Karpas-422 (cell line): ENCODE measurements around the gene LCN9. TPM values are rescaled to one million over a fixed set of nuclear protein-coding genes. Genes with fewer than 3 reads are reported as not detected.

Experiments used
- DNase-seq: peaks from one replicate; pipeline ENCODE4 v3.0.0-alpha.2; 2015
- H2AFZ ChIP-seq: fragments of 200-600 bp; sonication (generic); 2 replicates; pipeline ENCODE4 v1.6.1; 2014; ENCODE audit warnings: antibody characterized with exemption, low read length, mixed read lengths
- H3K27ac ChIP-seq: fragments of 200-600 bp; sonication (generic); 2 replicates; pipeline ENCODE4 v1.5.1; 2014; ENCODE audit warnings: mild to moderate bottlenecking, low read length, moderate library complexity
- H3K27me3 ChIP-seq: fragments of 200-600 bp; sonication (generic); 2 replicates; pipeline ENCODE4 v1.6.1; 2014; ENCODE audit warnings: low read length, mixed read lengths
- H3K36me3 ChIP-seq: fragments of 200-600 bp; sonication (generic); 2 replicates; pipeline ENCODE4 v1.6.1; 2014; ENCODE audit warnings: low read length, mixed read lengths; ENCODE audit not compliant: insufficient read depth
- H3K4me1 ChIP-seq: fragments of 200-600 bp; sonication (generic); 2 replicates; pipeline ENCODE4 v1.6.1; 2014; ENCODE audit warnings: mild to moderate bottlenecking, low read length, mixed read lengths
- H3K4me2 ChIP-seq: fragments of 200-600 bp; sonication (generic); 2 replicates; pipeline ENCODE4 v1.6.1; 2014; ENCODE audit warnings: low read length, low read depth, mild to moderate bottlenecking; ENCODE audit not compliant: poor library complexity, severe bottlenecking
- H3K4me3 ChIP-seq: fragments of 200-600 bp; sonication (generic); 2 replicates; pipeline ENCODE4 v1.5.1; 2014; ENCODE audit warnings: mild to moderate bottlenecking, antibody characterized with exemption, low read length, mixed read lengths
- H3K79me2 ChIP-seq: fragments of 200-600 bp; sonication (generic); 2 replicates; pipeline ENCODE4 v1.6.1; 2014; ENCODE audit warnings: mild to moderate bottlenecking, low read length, mixed read lengths
- H3K9ac ChIP-seq: fragments of 200-600 bp; sonication (generic); 2 replicates; pipeline ENCODE4 v1.6.0; 2014; ENCODE audit warnings: low read length
- H3K9me2 ChIP-seq: fragments of 200-600 bp; sonication (generic), shearing (Covaris generic); replicated peaks from 2 replicates; pipeline ENCODE4 v1.6.0; 2014; ENCODE audit warnings: mild to moderate bottlenecking, low read length, moderate library complexity; ENCODE audit not compliant: insufficient read depth
- H3K9me3 ChIP-seq: fragments of 300-700, 200-600 bp; sonication (generic); 2 replicates; pipeline ENCODE4 v1.6.1; 2014; ENCODE audit warnings: low read length, mixed read lengths
- H4K20me1 ChIP-seq: fragments of 200-600 bp; sonication (generic); 2 replicates; pipeline ENCODE4 v1.6.1; 2014; ENCODE audit warnings: mild to moderate bottlenecking, antibody characterized with exemption, low read length, low read depth; ENCODE audit not compliant: insufficient read depth
- total RNA-seq: library from RNA; depleted of rRNA; stranded (reverse); fragments of >200 nt; shearing (Covaris generic); gene quantifications from 2 replicates; pipeline ENCODE4 v1.2.3, GENCODE V29; 2014; ENCODE audit warnings: low replicate concordance

LCN9 gene
- total RNA-seq, 1 experiment from 2014 or later: not detected

DNA sequence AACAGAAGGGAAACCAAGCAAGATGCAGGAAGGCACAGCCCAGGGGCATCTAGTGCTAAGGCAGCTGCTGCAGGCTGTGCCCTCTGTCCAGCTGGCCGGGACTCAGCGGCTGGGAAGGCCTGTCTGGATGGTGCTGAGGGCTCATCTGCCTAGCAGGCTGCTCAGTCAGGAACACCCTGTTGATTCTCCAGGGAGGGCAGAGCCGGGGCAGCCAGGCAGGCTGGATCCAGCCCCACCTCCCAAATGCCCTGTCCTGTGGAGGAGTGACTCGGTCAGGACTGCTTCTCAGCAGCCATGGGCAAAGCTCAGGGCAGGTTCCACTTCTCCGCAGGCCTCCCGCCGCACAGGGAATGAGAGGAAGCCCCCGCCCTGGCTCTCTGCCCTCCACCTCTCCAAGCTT lies 7.8 kb upstream of the LCN9 start:
- Histone ChIP-seq H3K79me2 (no peaks in the 10 kb centered on the region), H4K20me1 (no peaks in the 10 kb centered on the region), H3K9me2 (no peaks in the 10 kb centered on the region), H3K4me3 (no peak overlapping the region), H3K9ac (no peak overlapping the region), H3K27me3 (no peaks in the 10 kb centered on the region), H3K4me1 (no peaks in the 10 kb centered on the region), H2AFZ (no peak overlapping the region), H3K4me2 (no peak overlapping the region), H3K9me3 (peaks cover 3% of the 10 kb centered on the region), H3K27ac (no peak overlapping the region), H3K36me3 (no peaks in the 10 kb centered on the region)
- DNase-seq: no peak

DNA sequence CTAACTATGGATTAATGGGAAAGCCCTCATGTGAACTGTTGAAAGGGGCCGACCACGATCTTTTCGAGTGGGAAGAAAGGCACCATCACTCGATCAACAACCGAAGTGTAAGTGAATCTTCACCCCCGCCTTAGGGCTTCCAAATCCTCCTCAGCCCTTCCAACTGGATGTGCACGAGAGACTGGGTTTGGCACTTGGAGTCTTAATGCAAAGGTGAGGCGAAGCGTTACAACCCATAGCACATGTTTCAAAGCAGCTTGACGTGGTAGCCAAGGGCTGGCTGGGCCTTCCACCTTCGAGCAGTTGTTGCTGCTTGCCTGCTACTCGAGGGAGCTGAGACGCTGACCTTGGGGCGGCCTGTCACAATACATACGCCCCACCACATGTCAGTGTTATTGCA lies 5.7 kb upstream of the LCN9 start:
- H3K9me2 ChIP-seq: no peaks in the 10 kb centered on the region
- H3K4me3 ChIP-seq: no peak overlapping the region
- no peaks in the 10 kb centered on the region for H4K20me1 ChIP-seq
- no peak overlapping the region for H3K27ac ChIP-seq
- no peak for DNase-seq
- no peaks in the 10 kb centered on the region for H3K36me3 ChIP-seq
- H3K9me3 ChIP-seq: no peaks in the 10 kb centered on the region
- no peaks in the 10 kb centered on the region for H3K4me1 ChIP-seq
- no peak overlapping the region for H3K9ac ChIP-seq
- H3K27me3 ChIP-seq: no peaks in the 10 kb centered on the region
- no peak overlapping the region for H2AFZ ChIP-seq
- H3K4me2 ChIP-seq: no peak overlapping the region
- H3K79me2 ChIP-seq: no peaks in the 10 kb centered on the region

DNA sequence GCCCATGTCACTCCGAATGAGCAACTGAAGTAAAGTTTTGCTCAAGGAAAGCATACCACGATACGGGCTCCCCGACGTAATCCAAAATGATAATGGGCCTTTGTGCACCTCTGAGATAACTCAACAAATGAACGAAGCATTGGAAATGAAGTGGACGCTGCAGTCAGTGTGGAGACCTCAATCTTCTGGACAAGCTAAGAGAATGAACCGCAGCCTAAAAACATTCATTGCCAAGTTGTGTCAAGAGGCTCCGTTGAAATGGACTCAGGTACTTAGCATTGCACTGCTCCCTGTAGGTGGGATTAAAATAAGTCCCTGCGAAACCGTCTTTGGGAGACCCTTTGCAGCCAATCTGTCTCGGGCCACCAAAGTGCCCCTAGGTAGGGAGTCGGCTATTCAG lies 3.9 kb upstream of the LCN9 start:
- Histone ChIP-seq H2AFZ (no peak overlapping the region), H3K9me2 (no peaks in the 10 kb centered on the region), H3K4me2 (no peak overlapping the region), H3K9me3 (no peaks in the 10 kb centered on the region), H4K20me1 (no peaks in the 10 kb centered on the region), H3K36me3 (no peaks in the 10 kb centered on the region), H3K4me3 (no peak overlapping the region), H3K27ac (no peak overlapping the region), H3K9ac (no peak overlapping the region), H3K79me2 (no peaks in the 10 kb centered on the region), H3K27me3 (no peaks in the 10 kb centered on the region), H3K4me1 (no peaks in the 10 kb centered on the region)
- no peak for DNase-seq

DNA sequence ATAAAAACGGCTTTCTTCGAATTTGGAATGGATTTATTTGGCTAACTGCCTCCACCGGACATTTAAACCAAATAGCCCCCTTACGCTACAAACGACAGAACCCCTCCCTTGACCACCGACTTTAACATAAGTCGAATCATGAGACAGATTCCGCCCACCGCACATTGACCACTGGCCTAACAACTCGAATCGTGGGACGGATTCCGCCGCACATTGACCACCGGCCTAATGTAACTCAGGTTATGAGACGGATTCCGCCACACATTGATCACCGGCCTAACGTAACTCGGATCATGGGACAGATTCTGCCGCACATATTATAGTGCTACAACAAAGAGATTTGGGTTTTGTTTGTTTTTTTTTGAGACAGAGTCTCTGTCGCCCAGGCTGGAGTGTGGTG lies 2.7 kb upstream of the LCN9 start:
- Histone ChIP-seq H3K9ac (no peak overlapping the region), H3K4me2 (no peak overlapping the region), H3K4me3 (no peak overlapping the region), H4K20me1 (no peaks in the 10 kb centered on the region), H3K79me2 (no peaks in the 10 kb centered on the region), H3K4me1 (no peaks in the 10 kb centered on the region), H3K9me2 (no peaks in the 10 kb centered on the region), H3K27ac (no peak overlapping the region), H3K27me3 (no peaks in the 10 kb centered on the region), H3K9me3 (no peaks in the 10 kb centered on the region), H2AFZ (no peak overlapping the region), H3K36me3 (no peaks in the 10 kb centered on the region)
- DNase-seq: no peak

DNA sequence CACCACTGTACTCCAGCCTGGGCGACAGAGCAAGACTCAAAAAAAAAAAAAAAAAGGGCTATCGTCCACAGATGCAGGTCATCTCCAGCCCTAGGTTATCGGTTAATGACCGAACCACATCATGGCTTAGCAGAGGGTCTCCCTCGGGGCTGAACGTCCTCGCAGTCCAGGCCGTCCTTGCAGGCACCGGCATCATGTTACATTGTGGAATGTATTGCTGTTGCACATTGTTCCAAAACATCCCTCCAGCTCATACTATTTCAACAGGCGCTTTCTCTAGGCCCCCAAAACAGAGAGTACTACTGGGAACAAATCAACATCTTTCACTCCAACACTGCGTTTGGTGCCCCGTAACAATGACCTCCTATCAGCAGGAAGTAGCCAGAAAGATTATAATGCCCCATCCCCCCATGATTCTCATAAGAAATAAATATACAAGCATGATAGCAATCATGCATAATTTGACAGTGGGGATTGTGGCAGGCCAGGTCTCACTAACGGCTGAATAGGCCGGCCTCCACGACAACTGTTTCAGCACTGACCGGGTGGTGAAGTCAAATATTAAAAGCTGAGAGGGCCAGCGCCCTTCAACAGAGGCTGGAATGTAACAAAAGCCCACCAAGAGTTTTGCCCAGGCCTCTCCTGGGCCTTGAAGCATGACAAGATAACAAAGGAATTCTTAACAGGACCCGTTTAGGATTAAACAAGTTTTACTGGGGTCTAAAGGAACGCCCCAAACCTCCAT lies 1.1 kb upstream of the LCN9 start:
- Histone ChIP-seq H3K9me3 (no peaks in the 10 kb centered on the region), H3K4me1 (no peaks in the 10 kb centered on the region), H3K27me3 (no peaks in the 10 kb centered on the region), H3K36me3 (no peaks in the 10 kb centered on the region), H3K9me2 (no peaks in the 10 kb centered on the region), H2AFZ (no peak overlapping the region), H3K9ac (no peak overlapping the region), H3K79me2 (no peaks in the 10 kb centered on the region), H3K4me2 (no peak overlapping the region), H4K20me1 (no peaks in the 10 kb centered on the region), H3K27ac (no peak overlapping the region), H3K4me3 (no peak overlapping the region)
- DNase-seq: no peak

DNA sequence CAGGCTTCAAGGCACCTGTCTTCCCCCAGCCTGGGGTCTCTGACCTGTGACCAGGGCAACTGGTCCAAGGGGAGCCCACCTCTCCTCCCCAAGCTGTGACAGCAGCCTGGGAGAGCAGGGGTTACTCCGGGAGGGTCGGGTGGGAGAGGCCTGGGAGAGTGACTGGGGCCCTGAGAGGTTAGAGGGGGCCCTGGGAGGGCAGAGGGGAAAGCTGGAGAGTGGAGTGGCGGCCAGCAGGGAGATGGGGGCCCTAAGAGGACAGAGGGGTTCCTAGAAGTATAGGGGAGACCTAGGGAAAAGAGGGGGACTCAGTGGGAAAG lies 302 bp downstream of the LCN9 start:
- Histone ChIP-seq H4K20me1 (no peaks in the 10 kb centered on the region), H3K4me2 (no peak overlapping the region), H2AFZ (no peak overlapping the region), H3K27me3 (no peaks in the 10 kb centered on the region), H3K79me2 (no peaks in the 10 kb centered on the region), H3K9me3 (no peaks in the 10 kb centered on the region), H3K9me2 (no peaks in the 10 kb centered on the region), H3K27ac (no peak overlapping the region), H3K9ac (no peak overlapping the region), H3K4me3 (no peak overlapping the region), H3K36me3 (no peaks in the 10 kb centered on the region), H3K4me1 (no peaks in the 10 kb centered on the region)
- no peak for DNase-seq

DNA sequence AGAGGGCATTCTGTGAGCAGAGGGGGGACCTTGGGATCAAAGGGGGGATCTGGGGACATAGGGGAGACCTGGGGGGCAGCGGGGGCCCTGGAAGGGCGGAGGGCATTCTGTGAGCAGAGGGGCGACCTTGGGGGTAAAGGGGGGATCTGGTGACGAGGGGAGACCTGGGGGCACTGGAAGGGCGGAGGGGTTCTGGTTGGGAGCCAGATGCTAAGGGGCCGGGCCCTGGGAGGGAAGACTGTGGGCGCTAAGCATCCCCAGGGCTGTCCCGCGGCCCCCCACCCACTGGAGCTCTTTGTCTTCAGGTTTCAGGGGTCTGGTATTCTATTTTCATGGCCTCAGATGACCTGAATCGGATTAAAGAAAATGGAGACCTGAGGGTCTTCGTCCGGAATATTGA lies 748 bp downstream of the LCN9 start:
- Histone ChIP-seq H3K36me3 (no peaks in the 10 kb centered on the region), H3K4me3 (no peak overlapping the region), H3K4me1 (no peaks in the 10 kb centered on the region), H3K9ac (no peak overlapping the region), H3K9me3 (no peaks in the 10 kb centered on the region), H4K20me1 (no peaks in the 10 kb centered on the region), H2AFZ (no peak overlapping the region), H3K79me2 (no peaks in the 10 kb centered on the region), H3K4me2 (no peak overlapping the region), H3K27ac (no peak overlapping the region), H3K9me2 (no peaks in the 10 kb centered on the region), H3K27me3 (no peaks in the 10 kb centered on the region)
- no peak for DNase-seq

DNA sequence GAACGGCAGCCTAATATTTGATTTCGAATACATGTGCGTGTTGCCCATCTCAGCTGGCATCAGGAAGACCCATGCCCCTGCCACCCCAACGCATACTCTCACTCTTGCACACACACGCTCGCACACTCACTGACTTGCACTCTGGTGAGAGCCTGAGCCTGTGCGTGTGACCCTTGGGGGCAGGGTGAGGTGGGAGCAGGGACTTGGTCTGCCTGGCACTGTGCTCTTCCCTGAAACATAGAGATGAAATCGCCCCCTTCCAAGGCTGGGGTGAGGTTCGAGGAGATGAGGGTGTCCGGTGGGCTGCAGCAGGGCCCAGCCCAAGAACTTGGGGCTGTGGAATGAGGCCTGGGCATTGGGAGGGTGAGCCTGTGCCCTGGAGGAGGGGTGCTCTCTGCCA lies 1.2 kb downstream of the LCN9 start:
- H4K20me1 ChIP-seq: no peaks in the 10 kb centered on the region
- no peaks in the 10 kb centered on the region for H3K9me2 ChIP-seq
- no peak for DNase-seq
- no peak overlapping the region for H3K9ac ChIP-seq
- H3K9me3 ChIP-seq: no peaks in the 10 kb centered on the region
- no peak overlapping the region for H3K4me2 ChIP-seq
- H3K27ac ChIP-seq: no peak overlapping the region
- H3K27me3 ChIP-seq: no peaks in the 10 kb centered on the region
- H3K4me1 ChIP-seq: no peaks in the 10 kb centered on the region
- H3K36me3 ChIP-seq: no peaks in the 10 kb centered on the region
- no peaks in the 10 kb centered on the region for H3K79me2 ChIP-seq
- no peak overlapping the region for H2AFZ ChIP-seq
- H3K4me3 ChIP-seq: no peak overlapping the region
